ENCODE results near the gene CA5A.
"Not testable (repeated sequence)": the region's sequence is repeated elsewhere in the genome, so short reads cannot be mapped to it uniquely, and the experiment has no call there.

Gene CA5A

DNA sequence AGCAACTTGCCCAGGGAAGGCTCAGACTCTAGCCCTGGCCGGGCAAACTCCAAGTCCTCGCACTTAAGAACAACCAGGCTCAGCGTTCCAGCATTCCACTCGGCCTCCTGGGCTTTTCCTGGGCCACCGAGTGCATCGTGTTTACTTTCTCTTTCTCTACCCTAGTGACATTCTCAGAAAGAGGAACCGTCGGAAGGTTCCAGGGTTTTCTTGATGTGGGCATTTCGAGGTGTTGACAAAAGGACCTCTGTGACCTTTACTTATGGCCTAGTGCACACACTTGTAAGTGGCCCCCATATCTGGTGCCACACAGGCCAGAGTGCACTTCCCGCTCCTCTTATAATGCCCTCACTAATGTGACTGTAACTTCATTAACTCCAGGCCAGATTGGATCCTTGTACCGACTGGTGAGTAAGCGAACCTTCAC, 11.8 kb upstream of the CA5A start:
- no peak for DNase-seq (ENCODE audit: low read depth, low spot score)

DNA sequence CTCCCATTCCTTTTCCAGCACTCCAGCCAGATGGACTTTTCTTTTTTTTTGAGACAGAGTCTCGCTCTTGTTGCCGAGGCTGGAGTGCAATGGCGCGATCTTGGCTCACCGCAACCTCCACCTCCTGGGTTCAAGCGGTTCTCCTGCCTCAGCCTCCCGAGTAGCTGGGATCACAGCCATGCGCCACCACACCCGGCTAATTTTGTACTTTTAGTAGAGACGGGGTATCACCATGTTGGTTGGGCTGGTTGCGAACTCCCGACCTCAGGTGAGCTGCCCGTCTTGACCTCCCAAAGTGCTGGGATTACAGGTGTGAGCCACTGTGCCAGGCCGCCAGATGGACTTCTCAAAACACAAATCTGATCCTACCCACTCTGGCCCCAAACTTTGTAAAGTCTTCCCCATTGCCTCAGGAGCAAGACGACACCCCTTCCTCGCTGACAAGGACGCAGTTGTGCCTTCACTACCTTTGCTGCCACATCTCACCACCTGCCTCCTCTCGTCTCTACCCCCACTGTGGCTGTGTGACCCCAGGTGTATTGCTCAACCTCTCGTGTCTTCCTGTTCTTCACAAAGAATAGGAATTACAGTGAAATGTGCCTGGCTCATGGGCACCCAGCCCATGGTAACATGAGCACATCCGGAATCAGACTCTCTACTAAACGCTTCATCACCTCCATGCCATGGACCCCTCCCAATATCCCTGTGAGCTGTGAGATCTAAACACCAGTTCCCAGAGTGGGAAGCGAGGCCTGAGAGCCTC, 11.2 kb upstream of the CA5A start:
- no peak for DNase-seq (ENCODE audit: low read depth, low spot score)

- no peak for DNase-seq (ENCODE audit: low read depth, low spot score)
These were observed 10.4 kb upstream of the CA5A start for GRCh38 chr16:87946596-87947347.

GRCh38 chr16:87945351-87946042, 9.2 kb upstream of the CA5A start:
- DNase-seq (ENCODE audit: low read depth, low spot score), result no peak

DNA sequence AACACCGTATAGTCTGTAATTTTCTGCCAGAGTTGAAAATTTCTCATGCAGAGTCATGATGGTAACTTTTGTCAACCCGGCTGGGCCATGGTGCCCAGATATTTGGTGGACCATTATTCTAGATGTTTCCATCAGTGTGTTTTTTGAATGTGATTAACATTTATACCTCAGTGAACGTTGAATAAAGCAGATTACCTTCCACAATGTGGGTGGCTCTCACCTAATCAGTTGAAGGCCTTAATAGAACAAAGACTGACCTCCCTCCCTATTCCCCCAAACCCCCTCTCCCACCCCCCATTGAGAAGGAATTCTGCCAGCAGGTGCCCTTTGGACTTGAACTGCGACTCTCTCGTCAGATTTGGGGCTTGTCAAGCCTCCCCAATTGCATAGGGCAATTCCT, 6.4 kb upstream of the CA5A start:
- DNase-seq (ENCODE audit: low read depth, low spot score), result no peak

DNA sequence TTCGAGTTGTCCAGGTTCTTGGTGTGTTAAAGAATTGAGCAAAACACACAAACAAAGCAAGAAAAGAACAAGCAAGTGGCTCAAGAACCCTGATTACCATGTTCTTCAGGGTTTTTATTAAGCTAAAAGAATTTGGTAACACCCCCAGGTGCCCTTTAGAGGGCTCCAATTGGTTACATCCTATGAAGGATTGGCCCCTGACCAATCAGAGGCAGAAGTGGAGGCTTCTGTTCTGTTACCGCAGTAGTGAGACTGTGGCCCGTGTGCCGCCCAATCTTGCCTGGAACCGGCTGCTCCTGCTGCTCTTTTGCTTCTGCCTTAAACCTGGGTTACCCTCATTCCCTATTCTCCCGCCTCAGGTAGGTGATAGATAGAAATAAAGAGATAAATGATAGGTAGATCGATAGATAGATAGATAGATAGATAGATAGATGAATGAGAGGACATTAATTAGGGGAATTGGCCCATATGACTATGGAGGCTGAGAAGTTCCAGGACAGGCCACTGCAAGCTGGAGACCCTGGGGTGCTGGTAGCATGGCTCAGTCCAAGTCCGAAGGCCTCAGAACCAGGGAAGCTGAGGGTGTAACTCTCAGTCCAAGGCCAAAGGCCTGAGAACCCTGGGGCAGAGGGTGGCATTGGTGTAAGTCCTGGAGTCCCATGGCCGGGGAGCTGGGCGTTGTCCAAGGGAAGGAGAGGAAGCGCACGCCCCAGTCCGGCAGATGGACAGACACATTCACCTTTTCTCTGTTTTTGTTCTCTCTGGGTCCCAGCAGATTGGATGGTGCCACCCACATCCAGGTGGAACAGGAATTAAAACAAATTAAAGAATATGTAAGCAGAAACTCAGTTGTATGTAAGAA, 3.5 kb upstream of the CA5A start:
- DNase-seq (ENCODE audit: low read depth, low spot score), result no peak

DNA sequence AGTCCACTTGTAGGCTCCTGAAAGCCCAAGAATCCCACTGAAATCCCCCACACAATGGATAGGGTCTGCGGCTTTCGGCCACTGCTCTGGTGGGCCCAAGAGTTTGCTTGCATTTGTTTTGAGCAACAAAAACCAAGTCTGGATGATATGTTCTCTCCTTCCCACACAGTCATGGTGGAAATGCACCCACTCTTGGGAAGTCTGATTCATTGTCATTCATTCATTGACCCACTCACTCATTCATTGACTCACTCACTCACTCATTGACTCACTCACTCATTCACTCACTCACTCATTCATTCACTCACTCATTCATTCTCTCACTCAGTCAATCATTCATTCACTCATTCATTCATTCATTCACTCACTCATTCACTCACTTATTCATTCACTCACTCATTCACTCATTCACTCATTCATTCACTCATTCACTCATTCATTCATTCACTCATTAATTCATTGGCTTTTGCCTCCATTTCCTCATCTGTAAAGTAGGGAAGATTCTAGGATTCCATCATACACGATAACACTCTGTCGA, 2.2 kb upstream of the CA5A start:
- no peak for DNase-seq (ENCODE audit: low read depth, low spot score)

- not testable (repeated sequence) for DNase-seq (ENCODE audit: low read depth, low spot score)
These were observed 858 bp upstream of the CA5A start for GRCh38 chr16:87937231-87937542.

GRCh38 chr16:87936016-87936374, 334 bp downstream of the CA5A start:
- not testable (repeated sequence) for DNase-seq (ENCODE audit: low read depth, low spot score)

DNA sequence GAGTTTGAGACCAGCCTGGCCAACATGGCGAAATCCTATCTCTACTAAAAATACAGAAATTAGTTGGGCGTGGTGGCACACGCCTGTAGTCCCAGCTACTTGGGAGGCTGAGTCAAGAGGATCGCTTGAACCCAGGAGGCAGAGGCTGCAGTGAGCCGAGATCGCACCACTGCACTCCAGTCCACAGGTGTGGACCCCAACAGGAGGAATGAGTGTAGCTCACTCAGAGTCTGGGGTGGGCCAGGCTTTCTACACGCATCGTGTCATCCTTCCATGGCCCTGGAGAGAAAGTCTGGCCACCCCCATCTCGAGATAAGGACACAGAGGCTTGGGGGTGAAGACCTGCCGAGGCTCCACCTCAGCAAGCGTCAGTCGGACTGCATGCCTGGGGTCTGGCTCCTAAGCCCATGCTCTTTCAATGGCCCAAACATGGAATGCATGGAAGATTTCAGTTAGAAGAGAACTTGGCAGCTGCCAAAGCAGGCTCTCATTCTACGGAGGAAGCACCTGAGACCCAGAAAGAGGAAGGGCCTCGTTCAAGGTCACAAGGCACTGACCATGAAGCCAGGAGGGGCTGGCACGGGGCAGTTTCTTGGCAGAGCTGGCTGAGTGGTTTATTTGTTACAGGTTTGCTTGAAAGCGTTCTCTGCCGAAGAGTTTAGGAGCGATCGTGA, 1.4 kb downstream of the CA5A start:
- not testable (repeated sequence) for DNase-seq (ENCODE audit: low read depth, low spot score)

DNA sequence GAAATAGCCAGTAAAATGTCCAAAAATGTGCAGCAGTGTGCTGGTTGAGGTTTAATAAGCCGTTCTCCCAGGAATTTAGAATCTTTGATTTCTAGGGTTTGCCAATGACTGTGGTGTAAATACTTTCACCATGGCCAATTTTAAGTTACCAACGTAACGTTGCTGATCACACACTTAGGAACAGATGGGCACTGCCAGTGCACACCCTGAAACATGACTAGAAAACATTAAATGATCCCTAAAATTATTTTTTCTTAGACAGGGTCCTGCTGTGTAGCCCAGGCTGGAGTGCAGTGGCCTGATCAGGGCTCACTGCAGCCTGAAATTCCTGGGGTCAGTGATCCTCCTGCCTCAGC, 3.2 kb downstream of the CA5A start:
- no peak for DNase-seq (ENCODE audit: low read depth, low spot score)

DNA sequence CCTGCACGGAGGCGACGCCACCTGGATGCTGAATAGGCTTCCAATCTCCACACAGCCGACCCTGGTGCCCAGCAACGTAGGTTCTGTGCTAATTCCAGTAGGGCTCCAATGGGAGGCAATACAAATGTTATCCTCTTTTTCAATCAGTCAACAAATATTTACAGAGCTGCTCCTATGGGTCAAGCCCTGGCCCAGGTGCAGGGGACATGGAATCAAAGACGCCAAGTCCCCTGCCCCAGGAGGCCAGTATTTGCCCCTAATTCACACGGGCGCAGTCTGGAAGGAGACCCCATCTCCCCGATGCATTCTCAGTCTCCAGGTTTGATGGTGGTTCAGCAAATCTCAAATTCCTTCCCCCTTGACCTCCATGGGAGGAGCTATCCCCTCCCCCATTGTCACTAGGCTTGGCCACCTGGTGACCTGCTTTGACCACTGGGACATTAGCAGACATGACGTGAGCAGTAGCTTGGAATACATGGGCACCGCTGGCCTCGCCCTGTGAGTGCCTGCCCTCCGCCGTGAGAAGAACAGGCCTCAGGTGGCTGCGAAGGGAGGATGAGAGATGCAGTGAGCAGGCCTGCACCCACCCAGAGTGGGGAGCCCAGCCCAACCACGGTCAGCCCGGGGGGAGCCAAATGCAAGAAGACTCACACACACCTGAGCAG, 3.7 kb downstream of the CA5A start:
- DNase-seq (ENCODE audit: low read depth, low spot score), result not testable (repeated sequence)

DNA sequence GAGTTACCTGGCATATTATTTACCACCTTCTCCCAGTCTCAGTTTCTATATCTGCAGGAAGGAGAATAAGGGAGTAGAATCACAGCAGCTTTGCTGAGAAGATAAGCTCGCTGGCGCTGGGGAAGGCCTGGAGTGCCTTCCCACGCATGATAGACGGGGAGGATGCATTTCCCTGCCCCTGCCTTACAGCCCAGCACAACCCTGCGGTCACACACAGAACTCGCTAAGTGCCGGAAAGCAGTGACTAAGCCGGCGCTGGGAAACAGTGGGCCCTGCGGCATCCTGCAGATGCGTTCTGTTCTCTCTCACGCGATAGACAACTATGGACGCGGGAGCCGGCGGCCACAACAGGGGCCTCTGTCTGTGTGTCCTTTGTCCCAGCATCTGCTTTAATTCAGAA, 4.8 kb downstream of the CA5A start:
- no peak for DNase-seq (ENCODE audit: low read depth, low spot score)

GRCh38 chr16:87930456-87930855, 5.9 kb downstream of the CA5A start:
- no peak for DNase-seq (ENCODE audit: low read depth, low spot score)

DNA sequence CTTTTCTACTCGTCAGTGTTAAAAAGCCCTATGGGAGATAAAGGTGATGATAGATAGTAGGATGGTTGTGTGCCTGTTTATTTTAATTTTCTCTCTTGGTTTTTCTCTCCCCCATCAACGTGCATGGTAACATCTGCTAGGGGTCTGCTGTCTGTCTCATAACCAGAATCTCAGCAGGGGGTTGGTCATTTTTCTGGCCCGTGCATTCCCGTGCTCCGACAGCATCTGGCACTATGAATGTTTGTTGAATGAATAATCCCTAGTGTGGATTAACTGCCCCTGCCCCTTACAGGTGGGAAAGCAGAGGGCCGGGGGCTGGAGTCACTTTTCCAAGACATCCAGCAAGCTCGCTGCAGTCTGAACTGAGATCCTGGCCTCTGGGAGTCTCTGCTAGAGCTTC, 6.3 kb downstream of the CA5A start:
- DNase-seq (ENCODE audit: low read depth, low spot score), result no peak

- DNase-seq (ENCODE audit: low read depth, low spot score), result no peak
These were observed 9.2 kb downstream of the CA5A start for GRCh38 chr16:87927195-87927562.

GRCh38 chr16:87926246-87927194, 9.8 kb downstream of the CA5A start:
- DNase-seq (ENCODE audit: low read depth, low spot score), result no peak

- no peak for DNase-seq (ENCODE audit: low read depth, low spot score)
These were observed 11.3 kb downstream of the CA5A start for GRCh38 chr16:87924811-87925670.
